ENCODE results near the gene EFHC1.

EFHC1 gene

GRCh38 chr6:52389626-52390360, 30.3 kb upstream of the EFHC1 start:
- H3K4me3 ChIP-seq (ENCODE audit: low read depth, low read length): no peak overlapping the region

GRCh38 chr6:52390361-52390727, 29.8 kb upstream of the EFHC1 start:
- no peak overlapping the region for H3K4me3 ChIP-seq (ENCODE audit: low read depth, low read length)

More at GRCh38 chr6:52389626-52390360, 30.3 kb upstream of the EFHC1 start:
- TF ChIP-seq CTCF (IDR thresholded peaks at IDR 0.05; ENCODE audit: low read depth, low read length): no peak

GRCh38 chr6:52391599-52391998, 28.5 kb upstream of the EFHC1 start:
- no peak for TF ChIP-seq CTCF (IDR thresholded peaks at IDR 0.05; ENCODE audit: low read depth, low read length)
- H3K4me3 ChIP-seq (ENCODE audit: low read depth, low read length): no peak overlapping the region

More at GRCh38 chr6:52390361-52390727, 29.8 kb upstream of the EFHC1 start:
- TF ChIP-seq CTCF (IDR thresholded peaks at IDR 0.05; ENCODE audit: low read depth, low read length): no peak

GRCh38 chr6:52392944-52393343, 27.2 kb upstream of the EFHC1 start:
- no peak overlapping the region for H3K4me3 ChIP-seq (ENCODE audit: low read depth, low read length)
- no peak for TF ChIP-seq CTCF (IDR thresholded peaks at IDR 0.05; ENCODE audit: low read depth, low read length)

- no peak for TF ChIP-seq CTCF (IDR thresholded peaks at IDR 0.05; ENCODE audit: low read depth, low read length)
- H3K4me3 ChIP-seq (ENCODE audit: low read depth, low read length): no peak overlapping the region
These were observed 26.4 kb upstream of the EFHC1 start for GRCh38 chr6:52393780-52394179.

- TF ChIP-seq CTCF (IDR thresholded peaks at IDR 0.05; ENCODE audit: low read depth, low read length): no peak
- no peak overlapping the region for H3K4me3 ChIP-seq (ENCODE audit: low read depth, low read length)
These were observed 25.9 kb upstream of the EFHC1 start for GRCh38 chr6:52394251-52394666.

- H3K4me3 ChIP-seq (ENCODE audit: low read depth, low read length): no peak overlapping the region
These were observed 24.2 kb upstream of the EFHC1 start for GRCh38 chr6:52395969-52396368.

More at GRCh38 chr6:52395969-52396368, 24.2 kb upstream of the EFHC1 start:
- no peak for TF ChIP-seq CTCF (IDR thresholded peaks at IDR 0.05; ENCODE audit: low read depth, low read length)

Data from WI38 (cell line).